Endothelial cell of umbilical vein (primary cell): Measurements from ENCODE around the gene CLBA1.

Source experiments
- EZH2 ChIP-seq: IDR thresholded peaks from 2 replicates; pipeline ENCODE4 v1.6.1; 2012; ENCODE audit warnings: borderline replicate concordance, low read depth, mild to moderate bottlenecking, moderate library complexity, low read length, inconsistent platforms; ENCODE audit not compliant: severe bottlenecking
- POLR2A ChIP-seq: IDR thresholded peaks from 2 replicates; pipeline ENCODE4 v1.6.1; 2012; ENCODE audit warnings: low read depth, mild to moderate bottlenecking, control low read depth, low read length
- POLR2AphosphoS5 ChIP-seq: IDR thresholded peaks from 2 replicates; pipeline ENCODE4 v1.6.1; 2012; ENCODE audit warnings: low read depth, mild to moderate bottlenecking, control low read depth, low read length, moderate library complexity; ENCODE audit not compliant: insufficient read depth
- TF ChIP-seq, protein P1 (sequence below), 2 donors: IDR thresholded peaks; 1 replicate in 1 of 2; 2 replicates in 1 of 2; pipeline ENCODE4 v1.5.1; 2011; ENCODE audit warnings: low read length in 2 of 2, mild to moderate bottlenecking in 2 of 2, moderate library complexity in 2 of 2, control low read depth in 1 of 2, inconsistent platforms in 1 of 2, low read depth in 1 of 2; ENCODE audit not compliant: insufficient read depth in 1 of 2; ENCODE audit errors: extremely low read depth in 1 of 2

DNA sequence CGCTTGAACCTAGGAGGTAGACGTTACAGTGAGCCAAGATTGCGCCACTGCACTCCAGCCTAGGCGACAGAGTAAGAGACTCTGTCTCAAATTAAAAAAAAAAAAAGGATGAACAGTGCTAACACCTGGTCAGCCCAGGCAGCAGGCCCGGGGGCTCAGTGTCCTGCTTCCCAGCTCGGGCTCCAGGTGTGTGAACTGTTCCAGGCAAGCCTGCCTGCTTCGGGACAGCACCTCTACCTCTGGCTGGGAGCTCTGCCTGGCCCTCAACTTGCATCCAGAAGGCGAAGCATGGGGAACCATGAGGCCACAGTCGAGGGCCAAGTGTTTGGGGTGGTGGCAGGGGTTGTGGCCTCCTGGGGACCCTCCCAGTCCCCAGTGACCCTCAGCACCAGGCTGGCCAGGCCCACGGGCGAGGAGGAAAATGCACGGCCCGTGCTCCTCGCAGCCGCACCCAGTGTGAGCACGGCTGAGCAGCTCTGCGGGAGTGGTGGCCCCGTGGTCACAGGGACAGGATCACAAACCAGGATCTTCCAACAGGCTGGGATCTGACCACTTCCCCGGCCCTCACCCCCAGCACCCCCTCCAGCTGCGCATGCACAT is 19.8 kb downstream of the CLBA1 start:
- TF ChIP-seq, protein P1, sequence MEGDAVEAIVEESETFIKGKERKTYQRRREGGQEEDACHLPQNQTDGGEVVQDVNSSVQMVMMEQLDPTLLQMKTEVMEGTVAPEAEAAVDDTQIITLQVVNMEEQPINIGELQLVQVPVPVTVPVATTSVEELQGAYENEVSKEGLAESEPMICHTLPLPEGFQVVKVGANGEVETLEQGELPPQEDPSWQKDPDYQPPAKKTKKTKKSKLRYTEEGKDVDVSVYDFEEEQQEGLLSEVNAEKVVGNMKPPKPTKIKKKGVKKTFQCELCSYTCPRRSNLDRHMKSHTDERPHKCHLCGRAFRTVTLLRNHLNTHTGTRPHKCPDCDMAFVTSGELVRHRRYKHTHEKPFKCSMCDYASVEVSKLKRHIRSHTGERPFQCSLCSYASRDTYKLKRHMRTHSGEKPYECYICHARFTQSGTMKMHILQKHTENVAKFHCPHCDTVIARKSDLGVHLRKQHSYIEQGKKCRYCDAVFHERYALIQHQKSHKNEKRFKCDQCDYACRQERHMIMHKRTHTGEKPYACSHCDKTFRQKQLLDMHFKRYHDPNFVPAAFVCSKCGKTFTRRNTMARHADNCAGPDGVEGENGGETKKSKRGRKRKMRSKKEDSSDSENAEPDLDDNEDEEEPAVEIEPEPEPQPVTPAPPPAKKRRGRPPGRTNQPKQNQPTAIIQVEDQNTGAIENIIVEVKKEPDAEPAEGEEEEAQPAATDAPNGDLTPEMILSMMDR (IDR thresholded peaks at IDR 0.05; ENCODE audit: extremely low read depth in 1 of 2, insufficient read depth in 1 of 2, low read depth in 1 of 2, low read length in 2 of 2): no peak
- no peak for TF ChIP-seq POLR2AphosphoS5
- no peak for TF ChIP-seq POLR2A
- TF ChIP-seq EZH2: no peak
